Activated CD4-positive, alpha-beta T cell treated with anti-CD3 and anti-CD28 coated beads for 1 hour (primary cell): Measurements from ENCODE around the gene RNPEP.
A peak's percentile ranks its signal among the peaks of the same experiment; 100 is the strongest.
"Not testable (repeated sequence)": the region's sequence is repeated elsewhere in the genome, so short reads cannot be mapped to it uniquely, and the experiment has no call there.

Experiments used
- DNase-seq: peaks from one replicate; pipeline ENCODE4 v3.0.0-alpha.2; 2020

The RNPEP gene

DNA sequence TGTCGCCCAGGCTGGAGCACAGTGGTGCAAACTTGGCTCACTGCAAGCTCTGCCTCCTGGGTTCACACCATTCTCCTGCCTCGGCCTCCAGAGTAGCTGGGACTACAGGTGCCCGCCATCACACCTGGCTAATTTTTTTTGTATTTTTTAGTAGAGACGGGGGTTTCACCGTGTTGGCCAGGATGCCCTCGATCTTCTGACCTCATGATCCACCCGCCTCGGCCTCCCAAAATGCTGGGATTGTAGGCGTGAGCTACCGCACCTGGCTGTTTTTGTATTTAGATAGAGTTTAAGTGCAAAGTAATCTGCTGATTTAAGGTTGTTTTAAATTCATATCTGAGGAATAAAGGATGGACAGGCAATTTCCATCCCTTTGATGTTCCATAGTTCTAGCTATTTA is 20.1 kb upstream of the RNPEP start:
- not testable (repeated sequence) for DNase-seq

DNA sequence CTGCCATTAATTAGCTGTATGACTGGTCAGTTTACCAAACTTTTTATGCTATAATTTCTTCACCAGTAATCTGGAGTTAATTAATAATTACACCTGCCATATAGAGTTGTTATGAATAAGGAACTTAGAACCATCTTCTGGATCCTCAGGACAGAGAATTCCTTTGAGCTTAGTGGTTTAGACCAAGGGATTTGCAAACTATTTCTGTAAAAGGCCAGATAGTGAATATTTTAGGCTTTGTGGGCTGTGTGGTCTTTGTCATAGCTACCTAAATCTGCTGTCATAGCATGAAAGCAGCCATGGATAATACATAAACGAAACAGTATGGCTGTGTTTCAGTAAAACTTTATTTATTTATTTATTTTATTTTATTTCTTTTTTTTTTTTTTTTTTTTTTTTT is 18.2 kb upstream of the RNPEP start:
- no peak for DNase-seq

DNA sequence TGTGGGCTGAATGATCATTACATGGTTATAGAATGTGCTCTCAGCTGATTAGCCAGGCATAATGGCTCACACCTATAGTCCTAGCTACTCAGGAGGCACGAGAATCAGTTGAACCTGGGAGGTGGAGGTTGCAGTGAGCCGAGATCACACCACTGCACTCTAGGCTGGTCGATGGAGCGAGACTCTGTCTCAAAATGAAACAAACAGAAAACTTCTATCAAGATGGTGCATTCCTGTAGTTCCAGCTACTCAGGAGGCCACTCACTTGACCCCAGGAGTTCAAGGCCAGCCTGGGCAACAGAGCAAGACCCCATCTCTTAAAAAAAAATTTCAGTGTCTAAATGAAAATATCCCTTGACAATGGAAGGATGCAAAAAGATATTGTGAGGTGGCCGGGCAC is 16.3 kb upstream of the RNPEP start:
- no peak for DNase-seq

DNA sequence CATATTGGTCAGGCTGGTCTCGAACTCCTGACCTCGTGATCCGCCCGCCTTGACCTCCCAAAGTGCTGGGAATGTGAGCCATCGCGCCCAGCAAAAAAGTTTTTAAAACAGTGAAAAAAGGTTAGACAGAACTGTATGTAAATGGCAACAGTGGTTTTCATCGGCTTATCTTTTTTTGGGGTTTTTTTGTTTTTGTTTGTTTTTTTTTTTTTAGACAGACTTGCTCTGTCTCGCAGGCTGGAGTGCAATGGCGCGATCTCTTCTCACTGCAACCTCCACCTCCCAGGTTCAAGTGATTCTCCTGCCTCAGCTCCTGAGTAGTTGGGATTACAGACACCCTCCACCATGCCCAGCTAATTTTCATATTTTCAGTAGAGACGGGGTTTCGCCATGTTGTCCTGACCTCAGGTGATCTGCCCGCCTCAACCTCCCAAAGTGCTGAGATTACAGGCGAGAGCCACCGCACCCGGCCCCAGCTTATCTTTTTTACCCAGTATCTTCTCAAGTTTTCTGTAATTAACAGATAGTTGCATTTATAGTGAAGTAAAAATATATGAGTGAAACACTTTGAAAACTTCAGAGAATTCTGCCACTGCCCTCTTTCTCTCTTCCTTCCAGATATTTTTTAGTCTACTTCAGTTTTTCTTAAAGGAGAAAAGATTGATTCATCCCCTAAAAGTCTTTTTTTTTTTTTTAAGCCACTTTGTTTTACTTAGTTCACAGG is 14.1 kb upstream of the RNPEP start:
- DNase-seq = no peak

DNA sequence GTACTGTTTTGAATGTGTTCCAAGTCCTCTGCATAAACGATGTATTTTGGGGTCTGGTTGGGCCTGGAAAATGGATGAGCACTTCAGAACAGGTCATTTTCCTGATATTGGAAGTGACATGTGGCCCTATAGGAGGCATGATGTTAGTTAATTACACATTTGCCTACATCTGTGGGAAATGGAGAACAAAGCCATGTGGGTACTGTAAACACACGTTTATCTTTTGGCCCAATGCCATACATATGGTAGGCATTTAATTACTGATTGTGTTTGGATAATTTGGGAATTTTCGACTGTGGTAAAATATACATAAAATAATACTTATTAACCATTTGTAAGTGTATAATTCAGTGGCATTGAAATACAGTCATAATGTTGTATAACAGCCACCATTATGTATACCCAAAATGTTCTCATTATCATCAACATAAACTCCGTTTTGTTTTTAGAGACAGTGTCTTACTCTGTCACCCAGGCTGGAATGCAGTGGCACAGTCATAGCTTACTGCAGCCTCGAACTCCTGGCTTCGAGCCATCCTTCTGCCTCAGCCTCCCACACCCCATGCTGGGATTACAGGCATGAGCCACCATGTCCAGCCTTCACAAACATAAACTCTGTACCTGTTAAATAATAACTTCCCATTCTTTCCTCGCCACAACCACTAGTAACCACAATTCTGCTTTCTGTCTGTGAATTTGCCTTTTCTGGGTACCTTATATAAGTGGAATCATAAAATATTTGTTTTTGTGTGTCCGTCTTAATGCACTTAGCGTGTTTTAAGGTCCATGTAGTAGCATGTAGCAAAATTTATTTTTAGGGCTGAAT is 11.9 kb upstream of the RNPEP start:
- DNase-seq = no peak

DNA sequence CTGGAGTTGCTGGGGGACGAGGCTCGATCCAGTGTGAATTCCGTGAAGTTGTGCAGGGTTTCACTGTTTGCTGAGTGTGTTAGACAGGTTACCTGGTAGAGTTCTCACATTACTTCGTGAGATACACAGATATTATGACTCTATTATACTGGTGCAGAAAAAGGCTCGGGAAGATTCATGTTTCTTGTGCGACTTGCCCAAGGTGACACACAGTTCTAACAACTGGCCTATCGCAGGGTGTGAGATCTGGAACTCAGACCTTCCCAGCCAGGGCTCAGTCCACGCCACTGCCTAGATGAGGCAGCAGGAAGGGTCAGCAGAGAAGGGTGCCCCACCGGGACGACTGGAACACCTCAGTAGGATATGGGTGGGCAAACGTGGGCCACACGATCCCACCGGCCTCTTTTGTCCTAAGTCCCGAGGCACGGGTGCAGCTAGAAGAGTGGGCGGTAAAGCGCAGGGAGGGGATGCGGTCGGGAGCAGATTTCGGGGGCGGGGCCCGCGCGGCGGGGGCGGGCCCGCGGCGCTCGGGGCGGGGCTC is 296 bp upstream of the RNPEP start:
- DNase-seq = peak; percentile 52

DNA sequence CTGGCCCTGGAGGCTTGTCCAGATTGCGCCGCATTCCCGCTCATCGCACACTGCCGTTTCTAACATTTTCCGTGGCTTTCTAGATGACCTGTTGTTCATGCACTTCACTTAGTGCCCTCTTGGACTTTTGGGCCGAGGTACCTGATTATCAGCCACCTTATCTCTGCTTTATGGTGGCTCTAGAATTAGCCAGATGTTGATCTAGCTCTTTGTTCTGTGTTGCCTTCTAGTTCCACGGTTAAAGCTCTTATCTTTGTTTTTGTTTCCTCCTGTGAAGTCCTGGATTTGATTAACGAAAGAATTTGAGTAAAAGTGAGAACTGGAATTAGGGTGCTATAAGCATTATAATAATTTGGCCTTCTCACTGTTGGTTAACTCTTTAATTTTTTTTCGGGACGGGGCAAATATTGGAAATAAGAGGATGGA is 945 bp downstream of the RNPEP start:
- no peak for DNase-seq

DNA sequence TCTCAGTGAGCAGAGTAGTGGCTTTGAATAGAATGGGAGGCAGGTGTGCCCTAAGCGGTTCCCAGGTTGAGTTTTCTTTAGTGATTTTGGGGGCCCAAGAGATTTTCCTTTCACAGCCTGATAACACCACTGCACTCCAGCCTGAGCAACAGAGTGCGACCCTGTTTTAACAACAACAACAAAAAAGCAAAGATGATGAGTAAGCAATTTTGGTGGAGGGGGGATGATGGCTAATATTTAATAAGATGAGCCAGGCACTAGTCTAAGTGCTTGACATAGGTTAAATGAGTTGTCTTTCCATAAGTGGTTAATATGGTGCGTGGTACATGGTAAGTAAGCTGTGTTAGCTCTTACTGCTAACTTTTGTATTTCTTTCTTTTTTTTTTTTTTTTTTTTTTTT is 2.0 kb downstream of the RNPEP start:
- DNase-seq = no peak

GRCh38 chr1:201985355-201985754 is 2.9 kb downstream of the RNPEP start:
- DNase-seq = no peak

DNA sequence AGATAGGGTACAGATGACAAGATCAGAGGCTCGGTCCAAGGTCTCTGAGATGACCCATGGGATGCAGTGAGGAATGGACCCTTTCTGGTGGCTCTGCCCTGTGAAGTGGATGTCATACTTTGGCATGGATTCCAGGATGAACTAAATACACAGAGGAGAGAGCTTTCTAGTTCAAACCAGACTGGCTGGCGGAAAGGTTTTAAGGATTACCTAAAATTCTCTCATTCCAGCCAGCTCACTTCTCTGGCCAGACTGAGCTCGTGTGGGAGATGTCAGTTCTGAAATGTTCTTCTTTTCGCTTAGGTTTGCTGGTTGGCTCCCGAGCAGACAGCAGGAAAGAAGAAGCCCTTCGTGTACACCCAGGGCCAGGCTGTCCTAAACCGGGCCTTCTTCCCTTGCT is 6.2 kb downstream of the RNPEP start:
- no peak for DNase-seq

DNA sequence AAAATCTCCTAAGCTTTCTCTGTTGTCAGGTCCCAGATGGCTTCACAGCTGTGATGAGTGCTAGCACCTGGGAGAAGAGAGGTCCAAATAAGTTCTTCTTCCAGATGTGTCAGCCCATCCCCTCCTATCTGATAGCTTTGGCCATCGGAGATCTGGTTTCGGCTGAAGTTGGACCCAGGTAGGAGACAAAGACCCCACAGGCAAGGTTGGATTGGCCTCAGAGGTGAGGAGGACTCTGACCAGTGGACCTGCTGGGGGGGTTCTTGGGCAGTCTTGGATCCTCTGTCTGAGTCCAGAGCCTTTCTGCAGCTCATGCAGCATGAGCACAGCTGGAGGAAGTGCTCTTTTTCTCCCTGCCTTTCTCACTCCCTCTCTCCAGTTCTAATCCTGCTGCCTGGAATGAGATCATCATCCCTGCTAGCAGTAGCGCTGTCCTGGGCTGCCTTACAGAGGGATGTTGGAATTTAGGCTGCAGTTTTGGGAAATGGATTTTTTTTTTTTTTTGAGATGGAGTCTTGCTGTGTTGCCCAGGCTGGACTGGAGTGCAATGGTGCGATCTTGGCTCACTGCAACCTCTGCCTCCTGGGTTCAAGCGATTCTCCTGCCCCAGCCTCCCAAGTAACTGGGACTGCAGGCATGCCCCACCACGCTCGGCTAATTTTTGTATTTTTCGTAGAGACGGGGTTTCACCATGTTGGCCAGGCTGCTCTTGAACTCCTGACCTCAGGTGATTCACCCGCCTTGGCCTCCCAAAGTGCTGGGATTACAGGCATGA is 7.1 kb downstream of the RNPEP start:
- DNase-seq = no peak

GRCh38 chr1:201990427-201990826 is 8.0 kb downstream of the RNPEP start:
- no peak for DNase-seq

- DNase-seq = no peak
Observed at GRCh38 chr1:201999625-202000238, 17.3 kb downstream of the RNPEP start.

GRCh38 chr1:202002507-202002906 is 20.1 kb downstream of the RNPEP start:
- DNase-seq = no peak

GRCh38 chr1:202004711-202005110 is 22.3 kb downstream of the RNPEP start:
- no peak for DNase-seq

DNA sequence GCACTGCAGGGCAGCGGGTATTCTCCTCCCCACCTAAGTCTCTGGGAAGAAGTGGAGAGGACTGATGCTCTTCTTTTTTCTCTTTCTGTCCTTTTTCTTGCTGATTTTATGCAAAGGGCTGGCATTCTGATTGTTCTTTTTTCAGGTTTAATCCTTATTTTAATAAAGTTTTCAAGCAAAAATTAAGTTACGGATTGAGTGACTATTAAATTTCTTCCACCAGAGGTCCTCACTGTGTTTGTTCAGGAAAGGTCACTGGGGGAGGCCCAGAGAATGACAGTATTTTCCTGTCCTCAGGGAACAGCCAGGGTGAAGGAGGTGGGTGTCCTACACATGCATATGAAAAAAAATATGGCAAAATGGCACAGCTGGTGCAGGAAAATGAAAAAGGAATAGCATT is 23.5 kb downstream of the RNPEP start:
- DNase-seq = no peak

DNA sequence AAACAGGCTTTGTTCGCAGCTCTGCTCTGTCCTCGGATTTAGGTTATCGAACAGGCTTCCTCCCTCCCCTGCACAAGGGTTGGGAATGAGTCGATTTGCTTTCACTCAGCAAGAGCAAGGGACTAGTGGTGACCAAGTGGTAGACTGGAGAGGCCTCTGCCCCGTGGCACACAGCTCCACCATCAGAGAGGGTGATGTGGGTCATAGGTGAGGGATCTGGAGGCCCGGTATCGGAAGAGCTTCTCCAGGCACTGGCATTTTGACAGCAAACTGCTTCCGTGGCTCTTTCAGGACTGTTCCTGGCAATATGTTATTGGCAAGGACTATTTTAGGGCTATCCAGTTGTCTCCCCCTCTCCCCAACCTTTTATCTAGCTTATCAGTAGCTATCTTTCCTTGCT is 24.9 kb downstream of the RNPEP start:
- DNase-seq = no peak

- no peak for DNase-seq
Observed at GRCh38 chr1:202007805-202008489, 25.5 kb downstream of the RNPEP start.

- peak; percentile 27 for DNase-seq
Observed at GRCh38 chr1:202009326-202010179, 27.1 kb downstream of the RNPEP start.

DNA sequence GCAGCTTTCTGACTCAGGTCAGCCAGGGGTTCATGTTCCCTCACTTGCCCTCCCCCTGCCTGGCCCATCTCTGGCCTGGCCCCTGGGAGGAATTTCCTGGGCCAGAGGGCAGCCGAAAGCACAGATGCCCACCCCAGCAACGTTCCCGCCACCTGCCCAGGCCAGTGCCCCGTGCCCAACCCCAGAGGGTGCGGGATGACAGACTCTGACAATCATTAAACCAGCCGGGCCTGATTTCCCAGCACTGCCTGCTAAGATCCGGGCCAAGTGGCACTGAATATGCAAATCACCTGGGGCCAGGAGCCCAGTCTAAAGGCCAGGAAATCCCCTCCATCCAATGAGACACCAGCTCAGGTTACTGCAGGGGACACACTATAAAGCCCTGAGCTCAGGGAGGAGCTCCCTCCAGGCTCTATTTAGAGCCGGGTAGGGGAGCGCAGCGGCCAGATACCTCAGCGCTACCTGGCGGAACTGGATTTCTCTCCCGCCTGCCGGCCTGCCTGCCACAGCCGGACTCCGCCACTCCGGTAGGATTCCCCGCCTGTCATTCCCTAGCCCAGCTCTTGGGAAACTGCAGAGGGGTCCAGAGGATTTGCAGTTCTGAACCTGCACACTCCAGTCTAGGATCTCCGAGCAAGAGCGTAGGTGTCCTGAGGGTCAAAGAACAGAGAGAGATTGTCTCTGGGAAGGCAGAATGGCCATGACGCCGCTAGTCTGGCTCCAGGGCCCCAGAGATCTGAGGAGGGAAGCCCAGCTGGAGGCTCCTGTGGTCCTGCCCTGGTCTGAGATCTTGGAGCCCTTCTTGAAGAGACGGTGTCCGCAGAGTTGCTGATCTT is 27.9 kb downstream of the RNPEP start, which contains the start of gene ELF3:
Gene ELF3, plus strand, starts transcription at position 408 of the 836 bp plus-strand sequence. CDS start 550 bp downstream, outside the sequence.
- DNase-seq = no peak
